Type B pancreatic cell (in vitro differentiated cells): Measurements from ENCODE around the gene ADAMTS17. TPM values are rescaled to one million over a fixed set of nuclear protein-coding genes. Genes with fewer than 3 reads are reported as not detected.

Experiments
- DNase-seq: peaks from one replicate; pipeline ENCODE4 v3.0.0; 2021; ENCODE audit warnings: mixed read lengths; ENCODE audit not compliant: unreplicated experiment; ENCODE audit errors: extremely low spot score
- H3K27ac Mint-ChIP-seq: 2 replicates; pipeline ENCODE4 v1.8.0; 2021; ENCODE audit warnings: mild to moderate bottlenecking, mixed read lengths
- H3K27me3 Mint-ChIP-seq: 2 replicates; pipeline ENCODE4 v1.8.0; 2021; ENCODE audit warnings: mixed read lengths
- H3K36me3 Mint-ChIP-seq: 2 replicates; pipeline ENCODE4 v1.8.0; 2021; ENCODE audit warnings: mixed read lengths
- H3K4me1 Mint-ChIP-seq: one replicate; pipeline ENCODE4 v1.8.0; 2021; ENCODE audit warnings: mixed read lengths; ENCODE audit not compliant: unreplicated experiment
- H3K4me3 Mint-ChIP-seq: 2 replicates; pipeline ENCODE4 v1.8.0; 2021; ENCODE audit warnings: mild to moderate bottlenecking, mixed read lengths
- H3K9me3 Mint-ChIP-seq: 2 replicates; pipeline ENCODE4 v1.8.0; 2021; ENCODE audit warnings: mixed read lengths
- CTCF ChIP-seq: fragments of 200-600 bp; sonication (generic); conservative IDR thresholded peaks from 2 replicates; pipeline ENCODE4 v1.5.0; 2021; ENCODE audit warnings: antibody characterized with exemption, mild to moderate bottlenecking
- total RNA-seq: library from RNA; stranded (reverse); gene quantifications from 2 replicates; pipeline ENCODE4 v1.2.1, GENCODE V29; 2021; ENCODE audit warnings: low replicate concordance

Gene ADAMTS17
- total RNA-seq, 1 donor from 2014 or later, result 18.3 TPM

- H3K36me3 Mint-ChIP-seq, result peaks cover 6% of the 10 kb centered on the region
- no peaks in the 10 kb centered on the region for H3K27me3 Mint-ChIP-seq
- H3K27ac Mint-ChIP-seq, result peak overlapping the region; percentile 86
- H3K4me1 Mint-ChIP-seq, result peaks cover 39% of the 10 kb centered on the region
- no peak for TF ChIP-seq CTCF
- H3K4me3 Mint-ChIP-seq, result no peak overlapping the region
- DNase-seq, result peak; percentile 62
- H3K9me3 Mint-ChIP-seq, result no peaks in the 10 kb centered on the region
Observed at GRCh38 chr15:100200287-100200880, 141.4 kb downstream of the ADAMTS17 start.

- H3K27me3 Mint-ChIP-seq, result no peaks in the 10 kb centered on the region
- H3K9me3 Mint-ChIP-seq, result no peaks in the 10 kb centered on the region
- peaks cover 6% of the 10 kb centered on the region for H3K36me3 Mint-ChIP-seq
- peaks cover 39% of the 10 kb centered on the region for H3K4me1 Mint-ChIP-seq
- H3K4me3 Mint-ChIP-seq, result no peak overlapping the region
- H3K27ac Mint-ChIP-seq, result no peak overlapping the region
- TF ChIP-seq CTCF, result no peak
- peak; percentile 58 for DNase-seq
Observed at GRCh38 chr15:100199711-100200286, 142.0 kb downstream of the ADAMTS17 start.

GRCh38 chr15:100198442-100198841 lies 143.3 kb downstream of the ADAMTS17 start:
- DNase-seq, result no peak
- Mint-ChIP-seq H3K27ac (peak overlapping the region; percentile 14), H3K4me3 (no peak overlapping the region), H3K4me1 (peaks cover 44% of the 10 kb centered on the region), H3K27me3 (no peaks in the 10 kb centered on the region), H3K36me3 (no peaks in the 10 kb centered on the region), H3K9me3 (no peaks in the 10 kb centered on the region)
- TF ChIP-seq CTCF, result no peak

- DNase-seq, result no peak
- Mint-ChIP-seq H3K27me3 (no peaks in the 10 kb centered on the region), H3K9me3 (no peaks in the 10 kb centered on the region), H3K4me3 (no peak overlapping the region), H3K27ac (no peak overlapping the region), H3K36me3 (no peaks in the 10 kb centered on the region), H3K4me1 (peaks cover 43% of the 10 kb centered on the region)
- no peak for TF ChIP-seq CTCF
Observed at GRCh38 chr15:100196326-100197058, 145.3 kb downstream of the ADAMTS17 start.

- peak; percentile 45 for DNase-seq
- no peaks in the 10 kb centered on the region for H3K36me3 Mint-ChIP-seq
- no peak overlapping the region for H3K4me3 Mint-ChIP-seq
- no peaks in the 10 kb centered on the region for H3K27me3 Mint-ChIP-seq
- H3K27ac Mint-ChIP-seq, result no peak overlapping the region
- H3K9me3 Mint-ChIP-seq, result no peaks in the 10 kb centered on the region
- H3K4me1 Mint-ChIP-seq, result peaks cover 42% of the 10 kb centered on the region
- TF ChIP-seq CTCF, result no peak
Observed at GRCh38 chr15:100194996-100195395, 146.8 kb downstream of the ADAMTS17 start.
